NCI-H1048 (cell line): ENCODE data around the gene USP31.
"Not testable (repeated sequence)": the region's sequence is repeated elsewhere in the genome, so short reads cannot be mapped to it uniquely, and the experiment has no call there.

ENCODE experiments used
- DNase-seq: peaks from one replicate; lab custom pipeline; 2025; lab: John Stamatoyannopoulos, UW

USP31 gene

DNA sequence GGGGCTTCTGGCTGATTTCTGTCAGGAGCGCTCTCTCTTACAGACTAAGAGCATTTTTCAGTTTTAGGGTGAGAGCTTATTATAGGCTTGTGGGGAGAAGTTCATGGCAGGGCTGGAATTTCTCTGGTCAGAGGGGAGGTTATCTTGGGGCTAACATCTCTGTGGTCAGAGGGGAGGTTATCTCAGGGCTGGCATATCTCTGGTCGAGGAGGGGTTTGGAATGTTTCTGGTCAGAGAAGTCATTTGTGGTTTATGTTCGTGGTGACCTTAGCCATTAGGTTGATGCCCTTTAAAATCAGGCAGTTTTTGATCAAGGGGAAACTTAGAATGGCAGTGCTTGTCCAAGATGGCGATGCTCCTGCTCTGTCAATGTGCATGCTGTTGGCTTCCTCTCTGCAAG is 10.8 kb upstream of the USP31 start:
- DNase-seq: no peak

DNA sequence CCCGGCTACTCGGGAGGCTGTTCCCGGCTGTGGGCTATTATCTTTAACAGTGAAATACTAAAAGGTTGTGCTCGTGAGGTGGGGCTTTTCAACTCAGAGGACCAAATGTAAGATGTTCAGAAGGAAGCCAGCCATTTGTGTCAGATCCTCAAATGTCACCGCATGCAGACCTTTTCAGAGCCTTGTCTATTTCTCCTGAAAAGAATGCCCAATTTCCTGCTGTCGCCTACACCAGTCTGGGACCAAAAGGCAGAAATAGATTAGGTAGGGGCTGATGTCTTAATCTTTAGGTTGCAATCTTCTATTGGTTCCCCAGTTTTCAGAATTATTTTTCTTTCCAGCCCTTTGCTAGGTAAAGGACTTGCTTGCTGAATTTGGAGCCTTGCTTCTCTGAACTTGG is 8.9 kb upstream of the USP31 start:
- no peak for DNase-seq

DNA sequence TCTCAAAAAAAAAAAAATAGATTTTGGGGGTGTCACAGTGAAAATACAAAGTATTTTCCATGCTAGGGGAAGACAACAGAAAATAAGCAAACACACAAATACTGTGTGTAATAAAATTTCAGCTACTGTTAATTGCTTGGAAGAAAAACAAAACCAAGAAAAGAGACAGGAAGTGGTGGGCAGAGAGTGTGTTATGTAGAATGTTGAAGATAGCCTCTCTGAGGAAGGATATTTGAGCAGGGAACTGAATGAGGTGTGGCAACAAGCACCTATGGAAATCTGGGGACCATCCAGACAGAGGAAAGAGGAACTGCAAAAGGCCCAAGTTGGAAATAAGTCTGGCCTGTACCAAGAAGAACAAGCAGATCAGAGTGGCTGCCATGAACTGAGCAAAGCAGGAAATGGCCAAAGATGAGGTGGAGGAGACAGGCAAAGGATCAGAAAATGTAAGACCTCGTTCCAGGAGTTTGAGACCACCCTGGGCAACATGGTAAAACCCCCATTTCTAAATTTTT is 7.8 kb upstream of the USP31 start:
- DNase-seq: no peak

DNA sequence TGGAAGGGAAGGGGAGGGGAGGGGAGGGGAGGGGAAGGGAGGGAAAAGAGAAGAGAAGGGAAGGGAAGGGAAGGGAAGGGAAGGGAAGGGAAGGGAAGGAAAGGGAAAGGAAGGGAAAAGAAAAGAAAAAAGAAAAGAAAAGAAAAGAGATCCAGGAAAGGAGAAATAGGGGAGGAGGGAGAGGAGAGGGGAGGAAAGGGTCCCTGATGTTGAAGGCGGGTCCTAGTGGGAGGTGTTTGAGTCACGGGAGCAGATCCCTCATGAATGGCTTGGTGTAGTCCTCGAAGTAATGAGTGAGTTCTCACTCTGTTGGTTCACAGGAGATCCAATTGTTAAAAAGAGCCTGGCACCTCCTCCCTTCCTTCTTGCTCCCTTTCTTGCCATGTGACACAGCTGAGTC is 6.9 kb upstream of the USP31 start:
- DNase-seq: no peak

DNA sequence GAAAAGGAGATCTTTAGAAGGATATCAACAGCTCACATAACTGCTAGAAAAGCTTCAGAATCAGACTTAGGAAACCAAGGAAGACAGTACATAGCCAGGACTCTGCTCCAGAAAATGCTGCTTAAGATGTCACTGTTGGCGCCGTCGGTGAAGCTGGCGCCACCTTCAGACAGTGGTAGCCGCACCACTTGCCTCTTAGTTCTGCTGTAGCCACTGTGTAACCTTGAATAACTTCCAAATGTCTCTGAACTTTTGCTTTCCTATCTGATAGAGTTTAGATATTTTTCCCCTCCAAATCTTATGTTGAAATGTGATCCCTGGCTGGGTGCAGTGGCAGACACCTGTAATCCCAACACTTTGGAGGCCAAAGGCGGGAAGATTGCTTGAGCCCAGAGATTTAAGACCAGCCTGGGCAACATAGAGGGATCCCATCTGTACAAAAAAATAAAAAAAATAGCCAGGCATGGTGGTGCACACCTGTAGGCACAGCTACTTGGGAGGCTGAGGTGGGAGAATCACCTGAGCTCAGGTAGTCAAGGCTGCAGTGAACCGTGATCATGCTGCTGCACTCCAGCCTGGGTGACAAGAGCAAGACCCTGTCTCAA is 6.3 kb upstream of the USP31 start:
- DNase-seq: no peak

DNA sequence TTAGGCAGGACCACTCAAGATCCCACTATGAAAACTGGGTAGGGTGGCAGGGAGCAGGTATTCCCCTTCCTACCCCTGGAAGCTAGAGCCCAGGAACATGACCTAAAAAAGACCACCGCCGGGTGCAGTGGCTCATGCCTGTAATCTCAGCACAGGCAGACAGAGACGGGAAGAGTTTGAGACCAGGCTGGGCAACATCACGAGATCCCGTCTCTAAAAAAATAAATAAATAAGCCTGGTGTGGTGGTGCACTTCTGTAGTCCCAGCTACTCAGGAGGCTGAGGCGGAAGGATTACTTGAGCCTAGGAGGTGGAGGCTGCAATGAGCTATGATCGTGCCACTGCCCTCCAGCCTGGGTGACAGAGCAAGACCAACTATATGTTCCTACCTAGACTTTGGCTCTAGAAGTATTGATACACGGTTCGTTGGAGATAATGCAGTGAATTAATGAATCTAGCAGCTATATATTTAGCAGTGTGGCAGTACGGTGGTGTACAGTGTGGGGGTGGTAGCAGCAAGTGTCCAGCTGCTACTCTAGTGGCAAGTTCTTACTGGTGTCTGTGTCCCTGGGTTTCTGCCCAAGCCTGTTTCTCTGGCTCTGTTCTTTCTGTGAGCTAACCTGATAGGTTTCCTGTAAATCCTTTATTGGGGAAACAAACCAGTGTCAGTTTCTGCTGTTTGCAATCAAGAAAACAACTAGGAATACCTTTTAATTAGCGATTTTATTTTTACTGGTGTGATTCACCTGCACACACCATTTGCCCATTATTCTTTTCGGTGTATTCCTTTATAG is 3.3 kb upstream of the USP31 start:
- DNase-seq: no peak

DNA sequence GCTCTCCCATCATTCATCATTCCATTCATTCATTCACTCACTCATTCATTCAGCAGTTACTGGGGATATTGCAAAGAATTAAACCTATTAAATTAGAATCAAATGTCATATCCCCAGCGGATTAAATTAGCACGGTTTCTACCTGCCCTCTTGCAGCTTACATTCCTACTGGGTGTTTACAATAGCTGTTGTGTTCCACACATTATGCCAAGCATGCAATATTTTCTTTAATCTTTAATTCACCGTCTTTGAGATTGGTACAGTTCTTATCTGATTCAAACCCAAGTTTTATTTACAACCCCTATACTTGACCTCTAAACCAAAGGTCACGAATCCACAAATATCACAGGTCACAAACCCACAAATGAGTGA is 727 bp upstream of the USP31 start:
- no peak for DNase-seq

DNA sequence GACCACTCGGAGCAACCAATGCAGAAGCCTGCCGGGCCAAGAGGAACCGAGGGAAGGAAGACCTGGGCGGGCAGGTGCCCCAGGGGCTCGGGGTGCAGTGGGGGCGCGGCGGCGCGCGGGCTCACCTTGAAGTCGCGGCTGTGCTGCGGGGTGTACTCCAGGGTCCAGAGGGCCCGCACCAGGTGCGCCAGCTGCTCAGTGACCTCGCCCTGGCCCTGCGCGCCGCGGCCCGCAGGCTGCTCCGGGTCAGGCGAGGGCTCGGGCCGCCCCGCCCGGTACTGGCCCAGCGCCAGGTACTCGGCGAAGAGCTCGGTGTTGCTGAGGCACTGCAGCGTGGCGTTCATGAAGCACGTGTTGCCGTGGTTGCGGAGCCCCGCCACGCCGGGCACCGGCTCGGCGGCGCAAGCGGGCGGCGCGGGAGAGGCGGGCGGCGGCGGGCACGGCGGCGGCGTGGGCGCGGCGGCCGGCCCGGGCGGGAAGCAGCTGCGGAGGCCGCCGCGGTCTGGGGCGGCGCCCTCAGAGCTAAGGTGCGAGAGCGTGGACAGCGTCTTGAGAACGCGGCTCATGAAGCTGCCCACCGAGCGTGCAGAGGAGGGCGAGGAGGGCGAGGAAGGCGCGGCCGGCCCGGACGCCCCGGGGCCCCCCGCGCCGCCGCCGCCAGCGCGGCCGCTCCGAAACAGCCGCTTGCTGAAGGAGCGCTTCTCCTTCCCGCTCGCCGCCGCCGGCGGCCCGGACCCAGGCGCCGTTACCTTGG is 562 bp downstream of the USP31 start:
- no peak for DNase-seq

DNA sequence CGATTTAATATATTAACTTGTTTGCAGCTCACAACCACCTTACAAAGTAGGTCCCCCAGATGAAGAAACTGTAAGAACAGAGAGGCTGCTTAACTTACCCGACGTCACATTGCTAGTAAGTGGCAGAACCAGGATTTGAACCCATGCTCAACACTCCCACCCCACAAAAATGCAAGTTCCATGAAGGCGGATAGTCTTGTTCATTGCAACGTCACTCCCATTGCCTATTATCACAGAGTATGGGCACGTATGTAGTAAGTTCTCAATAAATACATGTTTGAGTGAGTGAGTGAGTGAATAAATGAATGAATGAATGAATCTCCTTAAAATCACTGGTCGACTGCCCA is 1.1 kb downstream of the USP31 start:
- DNase-seq: no peak

DNA sequence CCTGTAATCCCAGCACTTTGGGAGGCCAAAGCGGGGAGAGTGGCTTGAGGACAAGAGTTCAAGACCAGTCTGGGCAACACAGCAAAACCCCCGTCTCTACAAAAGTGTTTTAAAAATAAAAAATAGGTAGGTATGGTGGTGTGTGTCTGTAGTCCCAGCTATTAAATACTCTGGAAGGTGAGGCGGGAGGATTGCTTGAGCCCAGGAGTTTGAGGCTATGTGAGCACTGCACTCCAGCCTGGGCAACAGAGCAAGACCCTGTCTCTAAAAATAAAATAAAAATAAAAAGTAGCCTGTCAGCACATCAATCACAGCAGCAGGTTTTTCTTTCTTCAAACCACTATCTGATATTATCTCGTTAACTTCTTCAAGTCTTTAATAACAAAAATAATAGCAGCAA is 1.6 kb downstream of the USP31 start:
- no peak for DNase-seq

DNA sequence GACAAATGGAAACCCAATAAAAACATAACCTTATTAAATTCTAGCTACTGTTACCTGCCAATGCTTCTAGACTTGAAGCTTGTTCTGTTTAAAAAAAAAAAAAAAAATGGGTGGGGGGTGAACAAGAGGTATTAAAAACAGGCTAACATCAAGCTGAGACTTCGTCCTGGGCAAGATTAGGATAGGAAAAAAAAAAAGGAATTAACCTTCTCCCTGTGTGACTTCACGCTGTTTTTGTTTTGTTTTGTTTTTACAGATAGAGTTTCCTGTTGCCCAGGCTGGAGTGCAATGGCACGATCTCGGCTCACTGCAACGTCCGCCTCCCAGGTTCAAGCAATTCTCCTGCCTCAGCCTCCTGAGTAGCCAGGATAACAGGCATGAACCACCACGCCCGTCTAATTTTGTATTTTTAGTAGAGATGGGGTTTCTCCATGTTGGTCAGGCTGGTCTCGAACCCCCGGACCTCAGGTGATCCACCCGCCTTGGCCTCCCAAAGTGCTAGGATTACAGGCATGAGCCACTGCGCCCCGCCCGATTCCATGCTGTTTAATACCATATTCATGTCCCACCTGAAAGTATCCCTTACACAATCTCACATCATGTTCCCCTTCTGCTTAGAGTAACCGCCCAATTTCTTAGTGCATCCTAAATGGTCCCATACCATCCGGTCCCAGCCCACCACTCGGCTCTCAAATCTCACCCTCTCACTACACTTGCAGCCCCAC is 2.2 kb downstream of the USP31 start:
- DNase-seq: no peak

DNA sequence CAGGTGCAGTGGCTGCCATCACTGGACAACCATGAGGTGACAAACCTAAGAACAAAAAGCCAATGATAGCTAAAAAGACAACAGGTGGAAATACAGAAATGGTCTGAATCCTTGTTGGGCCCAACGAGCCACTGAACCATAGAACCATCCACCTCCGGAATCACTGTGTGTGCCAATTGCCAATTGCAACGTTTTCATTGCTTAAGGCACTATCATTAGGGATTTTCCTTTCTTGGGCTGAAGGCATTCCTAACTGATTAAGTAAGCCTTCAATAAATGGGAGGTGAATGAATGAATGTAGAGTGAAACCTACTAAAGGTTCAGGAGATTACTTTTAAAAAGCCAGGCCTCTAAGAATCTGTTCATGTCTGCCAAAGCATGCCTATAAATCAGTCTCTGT is 3.6 kb downstream of the USP31 start:
- DNase-seq: no peak

DNA sequence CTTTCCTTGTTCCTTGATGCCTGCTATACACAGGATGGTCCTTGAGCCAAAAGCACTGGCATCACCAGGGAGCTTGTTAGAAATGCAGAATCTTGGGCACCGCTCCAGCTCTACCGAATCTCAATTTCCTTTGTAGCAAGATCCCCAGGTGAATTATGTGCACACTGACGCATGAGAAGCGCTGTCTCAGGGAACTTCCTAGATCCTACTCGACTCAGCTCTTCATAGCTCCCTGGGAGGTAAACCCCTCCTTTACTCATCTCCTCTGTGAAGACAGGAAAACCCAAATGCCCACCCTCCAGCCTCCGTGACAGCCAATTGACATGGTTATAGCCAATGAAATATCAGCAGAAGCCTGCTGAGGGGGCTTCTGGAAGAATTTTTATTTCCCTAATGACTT is 4.1 kb downstream of the USP31 start:
- no peak for DNase-seq

DNA sequence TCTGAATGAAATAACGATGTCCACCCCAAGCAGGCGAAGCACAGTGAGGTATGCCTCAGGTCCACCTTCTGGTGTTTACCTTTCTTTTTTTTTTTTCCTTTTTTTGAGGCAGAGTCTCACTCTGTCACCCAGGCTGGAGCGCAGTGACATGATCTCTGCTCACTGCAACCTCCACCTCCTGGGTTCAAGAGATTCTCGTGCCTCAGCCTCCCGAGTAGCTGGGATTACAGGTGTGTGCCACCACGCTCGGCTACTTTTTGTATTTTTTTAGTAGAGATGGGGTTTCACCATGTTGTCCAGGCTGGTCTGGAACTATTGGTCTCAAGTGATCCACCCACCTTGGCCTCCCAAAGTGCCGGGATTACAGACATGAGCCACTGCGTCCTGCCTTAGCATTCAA is 4.9 kb downstream of the USP31 start:
- not testable (repeated sequence) for DNase-seq

DNA sequence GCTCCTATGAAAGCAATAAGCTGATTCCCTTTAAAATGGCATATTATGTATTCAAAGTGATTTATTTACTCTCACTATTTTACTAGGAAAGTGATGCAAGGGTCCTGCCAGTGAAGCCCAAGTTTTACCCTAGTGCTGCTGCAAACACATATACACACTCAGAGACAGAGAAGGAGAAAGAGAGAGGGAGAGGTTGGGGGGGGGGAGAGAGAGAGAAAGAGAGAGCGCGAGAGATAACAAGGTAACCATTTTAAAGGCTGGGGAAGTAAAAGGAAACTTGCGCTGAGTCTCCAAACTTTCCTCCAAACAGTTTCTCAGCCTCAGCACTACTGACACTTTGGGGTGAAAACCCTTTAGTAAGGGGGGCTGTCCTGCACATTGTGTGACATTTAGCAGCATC is 5.9 kb downstream of the USP31 start:
- no peak for DNase-seq

DNA sequence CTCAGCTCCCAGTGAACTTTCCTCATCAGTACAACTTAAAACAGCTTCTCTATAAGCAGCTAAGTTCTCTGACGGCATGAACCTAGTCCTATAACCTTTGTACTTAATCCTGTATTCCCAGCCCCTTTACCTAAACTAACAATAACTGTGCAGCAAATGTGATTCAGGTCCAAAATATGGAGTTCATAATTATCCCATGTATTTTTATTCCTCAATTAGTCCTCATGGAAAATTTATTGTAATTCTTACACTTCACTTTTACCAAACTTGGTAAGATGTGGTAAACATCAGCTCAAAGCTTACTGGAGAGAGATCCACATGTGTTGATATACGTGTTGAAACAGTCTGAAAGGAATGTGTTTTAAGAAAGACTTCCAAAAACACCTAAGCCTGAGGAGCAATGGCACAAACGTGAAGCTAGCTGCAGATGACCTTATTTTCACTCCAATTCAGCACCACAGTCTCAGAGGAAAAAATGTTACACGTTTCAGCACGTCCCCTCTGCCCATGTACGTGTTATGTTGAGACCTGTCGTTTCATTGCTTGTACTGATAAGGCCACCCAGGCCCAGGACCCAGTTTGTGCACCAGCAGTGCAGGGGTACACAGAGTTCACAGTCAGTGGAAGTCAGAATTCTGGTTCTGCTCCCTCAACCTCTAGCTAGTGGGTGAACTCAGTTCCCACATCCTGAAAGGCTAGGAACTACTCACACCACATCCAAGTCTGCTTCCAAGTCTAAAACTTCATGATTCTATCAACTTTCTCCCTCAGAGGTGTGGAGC is 7.1 kb downstream of the USP31 start:
- no peak for DNase-seq

DNA sequence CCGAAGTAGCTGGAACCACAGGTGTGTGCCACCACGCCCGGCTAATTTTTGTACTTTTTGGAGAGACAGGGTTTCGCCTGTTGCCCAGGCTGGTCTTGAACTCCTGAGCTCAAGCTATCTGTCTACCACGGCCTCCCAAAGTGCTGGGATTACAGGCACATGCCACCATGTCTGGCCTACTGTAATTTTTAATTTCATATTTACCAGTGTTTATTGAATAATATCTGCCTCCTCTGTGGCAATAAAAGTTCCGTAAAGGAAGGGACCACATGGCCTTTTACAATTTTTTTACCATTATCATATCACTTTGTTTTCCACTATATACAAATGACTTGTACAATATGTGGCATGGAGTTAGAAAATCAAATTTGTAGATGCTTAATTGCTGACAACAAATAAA is 7.8 kb downstream of the USP31 start:
- no peak for DNase-seq

DNA sequence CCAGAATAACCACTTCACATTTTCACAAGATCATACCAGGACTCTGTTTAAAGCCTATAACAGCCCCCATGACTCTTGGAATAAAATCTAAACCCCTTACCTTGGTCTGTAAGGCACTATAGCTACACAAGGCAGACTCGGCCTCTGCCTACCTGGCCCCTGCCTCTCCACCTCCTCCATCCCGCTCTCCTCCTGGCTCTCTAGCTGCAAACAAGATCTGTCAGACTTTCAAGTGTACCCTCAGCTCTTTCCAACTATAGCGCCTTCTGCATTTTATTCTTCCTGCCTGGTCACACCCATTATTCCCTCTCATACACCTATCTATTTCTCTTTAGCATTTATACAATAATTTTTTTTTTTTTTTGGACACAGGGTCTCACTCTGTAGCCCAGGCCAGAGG is 8.2 kb downstream of the USP31 start:
- no peak for DNase-seq

DNA sequence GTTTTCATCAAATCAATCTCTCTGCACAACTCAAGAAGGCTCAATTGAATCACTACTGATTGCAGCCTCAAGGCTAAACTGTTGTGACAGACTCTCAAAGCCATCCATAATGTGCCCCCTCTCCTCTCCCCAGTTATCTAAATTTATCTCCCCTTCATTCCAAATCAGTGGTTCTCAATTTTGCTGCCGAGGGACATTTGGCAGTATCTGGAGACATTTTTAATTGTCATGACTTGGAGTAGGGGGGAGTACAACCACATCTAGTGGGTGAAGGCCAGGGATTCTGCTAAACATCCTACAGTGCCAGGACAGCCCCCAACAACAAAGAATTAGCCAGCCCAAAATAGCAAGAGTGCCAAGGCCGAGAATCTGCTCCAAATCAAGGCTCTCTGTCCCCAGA is 9.1 kb downstream of the USP31 start:
- no peak for DNase-seq

DNA sequence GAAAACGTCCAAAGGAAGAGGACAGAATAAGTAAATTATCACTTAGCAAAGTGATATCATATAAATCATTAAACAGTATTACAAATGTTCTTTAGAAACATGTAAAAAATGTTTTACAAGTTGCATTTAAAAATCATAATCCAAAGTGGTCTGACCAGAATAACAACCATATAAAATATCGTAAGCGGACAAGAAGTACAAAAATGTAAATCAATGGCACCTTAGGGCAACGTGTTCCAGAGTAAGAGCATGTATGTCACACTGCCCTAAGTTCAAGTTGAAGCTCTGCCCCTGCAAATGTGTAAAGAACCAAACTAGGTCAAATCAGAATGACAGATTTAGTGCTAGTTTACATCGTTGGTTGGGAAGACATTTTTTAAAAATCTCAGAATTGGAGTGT is 11.4 kb downstream of the USP31 start:
- no peak for DNase-seq

DNA sequence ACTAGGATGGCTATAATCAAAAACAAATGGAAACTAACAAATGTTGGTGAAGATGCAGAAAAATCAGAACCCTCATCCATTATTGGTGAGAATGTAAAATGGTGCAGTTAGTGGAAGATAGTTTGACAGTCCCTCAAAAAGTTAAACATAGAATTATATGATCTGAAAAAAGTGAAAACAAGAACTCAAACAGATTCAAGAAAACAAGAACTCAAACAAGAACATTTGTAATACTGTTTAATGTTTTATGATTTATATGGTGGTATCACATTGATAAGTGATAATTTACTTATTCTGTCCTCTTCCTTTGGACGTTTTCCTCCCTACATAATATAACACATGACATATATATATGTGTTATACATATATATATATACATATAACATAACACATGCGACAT is 12.0 kb downstream of the USP31 start:
- no peak for DNase-seq

DNA sequence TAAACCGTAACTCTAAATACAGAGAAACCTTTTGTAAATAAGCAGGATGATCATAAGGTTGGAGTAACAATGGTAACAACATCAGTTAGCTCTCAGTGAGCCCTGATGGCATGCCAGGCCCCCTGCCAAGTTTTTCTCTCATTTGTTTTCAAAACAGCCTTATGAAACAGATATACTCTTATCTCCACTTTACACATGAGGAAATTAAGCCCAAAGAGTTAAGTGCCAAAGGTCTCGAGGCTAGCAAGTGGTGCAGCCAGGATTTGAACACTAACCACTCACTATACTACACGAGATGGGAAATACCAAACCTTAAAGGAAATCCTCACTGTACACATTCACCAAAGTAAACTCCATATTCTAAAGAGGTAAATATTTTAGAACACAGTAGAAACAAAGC is 15.0 kb downstream of the USP31 start:
- DNase-seq: no peak
